H1 (cell line): ENCODE data around the gene EEF1G. TPM values are rescaled to one million over a fixed set of nuclear protein-coding genes. Genes with fewer than 3 reads are reported as not detected.

ENCODE experiments used
- CTCF ChIA-PET: fragments of 300-600 bp; sonication (Branson Sonifier 250); formaldehyde crosslinking; loops from one replicate; lab custom pipeline; 2021; ENCODE audit not compliant: partially characterized antibody; lab: Charles Lee
- POLR2A ChIA-PET: fragments of 300-600 bp; sonication (Branson Sonifier 250); formaldehyde crosslinking; loops from one replicate; lab custom pipeline; 2021; ENCODE audit warnings: inconsistent platforms; ENCODE audit not compliant: partially characterized antibody; lab: Charles Lee
- DNase-seq, 2 experiments: peaks; one replicate each; pipeline versions ENCODE4 v3.0.0 to v3.0.0-alpha.2; 2010 to 2022; ENCODE audit warnings: low spot score in 2 of 2, low read depth in 1 of 2, mixed read lengths in 1 of 2
- FAIRE-seq: peaks from 2 replicates; lab custom pipeline; 2011; peaks lifted over from hg19 to GRCh38; lab: Jason Lieb, UNC
- H2AFZ ChIP-seq: 2 replicates; pipeline ENCODE4 v1.8.1; 2012; ENCODE audit warnings: low read length, inconsistent platforms
- H2AK5ac ChIP-seq: 2 replicates; pipeline ENCODE4 v1.6.1; 2013; ENCODE audit warnings: low read depth, low read length
- H2BK120ac ChIP-seq: replicated peaks from 2 replicates; pipeline ENCODE3; 2013; ENCODE audit warnings: low read depth, low read length, inconsistent platforms
- H2BK12ac ChIP-seq: 2 replicates; pipeline ENCODE4 v1.6.1; 2013; ENCODE audit warnings: low read depth, low read length
- H2BK15ac ChIP-seq: 2 replicates; pipeline ENCODE4 v1.6.1; 2013; ENCODE audit warnings: low read length
- H2BK20ac ChIP-seq: 2 replicates; pipeline ENCODE4 v1.6.1; 2013; ENCODE audit warnings: low read length
- H2BK5ac ChIP-seq: 2 replicates; pipeline ENCODE4 v1.6.1; 2013; ENCODE audit warnings: low read depth, low read length
- H3K14ac ChIP-seq: 2 replicates; pipeline ENCODE4 v1.6.1; 2013; ENCODE audit warnings: inconsistent platforms; ENCODE audit not compliant: insufficient read length
- H3K18ac ChIP-seq: 2 replicates; pipeline ENCODE4 v1.6.1; 2013; ENCODE audit warnings: low read length; ENCODE audit errors: extremely low read depth
- H3K23ac ChIP-seq: 2 replicates; pipeline ENCODE4 v1.6.1; 2013; ENCODE audit warnings: inconsistent platforms; ENCODE audit not compliant: insufficient read length
- H3K23me2 ChIP-seq: 2 replicates; pipeline ENCODE4 v1.6.1; 2013; ENCODE audit warnings: low read depth, low read length
- H3K27ac ChIP-seq: 2 replicates; pipeline ENCODE4 v1.6.1; 2011; ENCODE audit warnings: low read depth, low read length, inconsistent platforms
- H3K27me3 ChIP-seq, 4 experiments: replicated peaks in 1 of 4; 1 replicate in 1 of 4; 2 replicates in 3 of 4; pipeline versions ENCODE4 v1.6.1 to v1.8.1; 2011 to 2013; ENCODE audit warnings: low read length in 3 of 4, mild to moderate bottlenecking in 3 of 4, inconsistent platforms in 2 of 4, mixed read lengths in 2 of 4, moderate library complexity in 1 of 4; ENCODE audit not compliant: control insufficient read depth in 3 of 4, insufficient read depth in 3 of 4; ENCODE audit errors: extremely low read depth in 1 of 4
- H3K36me3 ChIP-seq, 4 experiments: 2 replicates each; pipeline versions ENCODE4 v1.6.1 to v1.8.1; 2011 to 2013; ENCODE audit warnings: mild to moderate bottlenecking in 4 of 4, low read length in 3 of 4, moderate library complexity in 2 of 4, control low read depth in 1 of 4, inconsistent platforms in 1 of 4; ENCODE audit not compliant: insufficient read depth in 4 of 4, control insufficient read depth in 2 of 4
- H3K4ac ChIP-seq: replicated peaks from 2 replicates; pipeline ENCODE3; 2013; ENCODE audit warnings: low read length, low read depth, mixed read lengths, inconsistent platforms; ENCODE audit not compliant: insufficient read length
- H3K4me1 ChIP-seq, 4 experiments: replicated peaks in 1 of 4; 1 replicate in 1 of 4; 2 replicates in 3 of 4; pipeline versions ENCODE4 v1.6.1 to v1.8.1; 2011 to 2013; ENCODE audit warnings: low read length in 3 of 4, inconsistent platforms in 2 of 4, mixed read lengths in 1 of 4; ENCODE audit not compliant: insufficient read depth in 4 of 4, control insufficient read depth in 3 of 4
- H3K4me2 ChIP-seq, 2 experiments: 2 replicates each; pipeline versions ENCODE4 v1.6.1 to v1.8.1; 2011 to 2013; ENCODE audit warnings: low read depth in 2 of 2, low read length in 2 of 2, control low read depth in 1 of 2, inconsistent platforms in 1 of 2, mild to moderate bottlenecking in 1 of 2; ENCODE audit not compliant: insufficient read depth in 1 of 2
- H3K4me3 ChIP-seq, 4 experiments: fragments of 200-600, 300-600 bp in 1 of 4; sonication (generic), shearing (Covaris generic), sonication (Bioruptor Twin) in 1 of 4; 2 replicates each; pipeline versions ENCODE4 v1.5.1 to v1.8.1; 2011 to 2016; ENCODE audit warnings: low read length in 4 of 4, low read depth in 3 of 4, control low read depth in 2 of 4, inconsistent platforms in 2 of 4, mild to moderate bottlenecking in 2 of 4, mixed read lengths in 1 of 4, moderate library complexity in 1 of 4; ENCODE audit not compliant: insufficient read depth in 2 of 4; ENCODE audit errors: extremely low read depth in 1 of 4
- H3K56ac ChIP-seq: replicated peaks from 2 replicates; pipeline ENCODE3; 2013; ENCODE audit warnings: low read depth, mild to moderate bottlenecking, mixed read lengths, low read length, inconsistent platforms; ENCODE audit not compliant: insufficient read length
- H3K79me1 ChIP-seq: 2 replicates; pipeline ENCODE4 v1.6.1; 2013; ENCODE audit warnings: low read depth, low read length, control low read depth
- H3K79me2 ChIP-seq, 2 experiments: 2 replicates each; pipeline versions ENCODE4 v1.6.1 to v1.8.1; 2012 to 2013; ENCODE audit warnings: low read length in 2 of 2, mild to moderate bottlenecking in 2 of 2, inconsistent platforms in 1 of 2; ENCODE audit not compliant: insufficient read depth in 2 of 2, control insufficient read depth in 1 of 2
- H3K9ac ChIP-seq, 4 experiments: replicated peaks in 1 of 4; 1 replicate in 1 of 4; 2 replicates in 3 of 4; pipeline versions ENCODE4 v1.6.1 to v1.8.1; 2011 to 2013; ENCODE audit warnings: low read depth in 3 of 4, low read length in 3 of 4, control low read depth in 2 of 4, mild to moderate bottlenecking in 2 of 4, moderate library complexity in 2 of 4, inconsistent platforms in 1 of 4; ENCODE audit errors: extremely low read depth in 1 of 4
- H3K9me3 ChIP-seq, 2 experiments: 2 replicates each; pipeline versions ENCODE4 v1.6.1 to v1.8.1; 2012 to 2013; ENCODE audit warnings: mild to moderate bottlenecking in 2 of 2, moderate library complexity in 2 of 2, control low read depth in 1 of 2, inconsistent platforms in 1 of 2, low read depth in 1 of 2, low read length in 1 of 2, mixed read lengths in 1 of 2; ENCODE audit not compliant: insufficient read depth in 2 of 2
- H4K20me1 ChIP-seq, 2 experiments: replicated peaks in 1 of 2; 2 replicates each; pipeline versions ENCODE3 to v1.8.1; 2011 to 2013; ENCODE audit warnings: inconsistent platforms in 2 of 2, low read length in 2 of 2, mild to moderate bottlenecking in 1 of 2; ENCODE audit not compliant: insufficient read depth in 2 of 2, control insufficient read depth in 1 of 2
- H4K5ac ChIP-seq: 2 replicates; pipeline ENCODE4 v1.6.1; 2013; ENCODE audit warnings: low read length, low read depth, mixed read lengths, inconsistent platforms; ENCODE audit not compliant: insufficient read length
- H4K8ac ChIP-seq: 2 replicates; pipeline ENCODE4 v1.8.0; 2013; ENCODE audit warnings: mild to moderate bottlenecking, moderate library complexity, low read length, inconsistent platforms; ENCODE audit not compliant: insufficient read depth; ENCODE audit errors: extremely low read depth
- H4K91ac ChIP-seq: replicated peaks from 2 replicates; pipeline ENCODE3; 2013; ENCODE audit warnings: low read length, mixed read lengths, inconsistent platforms; ENCODE audit not compliant: insufficient read length
- ASH2L ChIP-seq: fragments of 200-600, 300-600 bp; sonication (generic); IDR thresholded peaks from one replicate; pipeline ENCODE4 v1.7.1; 2017; ENCODE audit warnings: low read length
- ATF3 ChIP-seq: IDR thresholded peaks from 2 replicates; pipeline ENCODE4 v1.6.1; 2011; ENCODE audit warnings: low read depth, mild to moderate bottlenecking, low read length; ENCODE audit not compliant: insufficient read depth
- EGR1 ChIP-seq: IDR thresholded peaks from 2 replicates; pipeline ENCODE4 v1.6.1; 2011; ENCODE audit warnings: low read depth, low read length, borderline replicate concordance
- HDAC2 ChIP-seq, 2 experiments: fragments of 300-600 bp in 1 of 2; sonication (generic) in 1 of 2; IDR thresholded peaks; 2 replicates each; pipeline ENCODE4 v1.6.1; 2011 to 2012; ENCODE audit warnings: low read depth in 2 of 2, low read length in 2 of 2, mild to moderate bottlenecking in 2 of 2, moderate library complexity in 2 of 2, borderline replicate concordance in 1 of 2, inconsistent platforms in 1 of 2
- KDM4A ChIP-seq: IDR thresholded peaks from one replicate; pipeline ENCODE4 v1.7.1; 2012; ENCODE audit warnings: low read depth, mild to moderate bottlenecking, moderate library complexity, low read length, inconsistent platforms; ENCODE audit not compliant: severe bottlenecking
- MAFK ChIP-seq: IDR thresholded peaks from 2 replicates; pipeline ENCODE4 v1.6.1; 2012; ENCODE audit warnings: low read depth, mild to moderate bottlenecking, improper control_type of control experiment, low read length
- POLR2A ChIP-seq, 2 experiments: IDR thresholded peaks; 1 replicate in 1 of 2; 2 replicates in 1 of 2; pipeline ENCODE4 v1.6.1; 2011; ENCODE audit warnings: low read depth in 2 of 2, low read length in 2 of 2, mild to moderate bottlenecking in 2 of 2; ENCODE audit errors: control extremely low read depth in 1 of 2
- RXRA ChIP-seq: IDR thresholded peaks from 2 replicates; pipeline ENCODE4 v1.6.1; 2011; ENCODE audit warnings: low read depth, mild to moderate bottlenecking, low read length, moderate library complexity; ENCODE audit not compliant: insufficient read depth
- TAF7 ChIP-seq: optimal IDR thresholded peaks from 2 replicates; pipeline ENCODE3; 2011; ENCODE audit warnings: low read depth, mild to moderate bottlenecking, inconsistent platforms, low read length, moderate library complexity, borderline replicate concordance
- WGBS, 2 experiments: shearing (Covaris generic) in 1 of 2; methylation state at CpG; one replicate each; pipeline versions ENCODE4 v1.1.6 to v1.1.7; 2013 to 2015; ENCODE audit warnings: low lambda C conversion rate in 2 of 2, mixed read lengths in 2 of 2, inconsistent platforms in 1 of 2, low coverage in 1 of 2, missing lambda C conversion rate in 1 of 2; ENCODE audit not compliant: insufficient replicate concordance in 2 of 2, insufficient coverage in 1 of 2, insufficient read length in 1 of 2; ENCODE audit errors: extremely low coverage in 1 of 2, missing lambda C conversion rate in 1 of 2; 5-methylcytosine and 5-hydroxymethylcytosine counted together
- polyA plus RNA-seq, 7 experiments: library from polyadenylated mRNA; depleted of rRNA in 3 of 7; stranded (reverse) in 5 of 7; unstranded in 2 of 7; fragments of >200 nt in 5 of 7; fragments of 200-250 nt in 2 of 7; gene quantifications; 1 replicate in 5 of 7; 2 replicates in 1 of 7; 4 replicates in 1 of 7; pipeline versions ENCODE4 v1.2.1 to v1.2.3, GENCODE V29; 2011 to 2013; ENCODE audit warnings: missing spikeins in 2 of 7, mixed read lengths in 2 of 7
- total RNA-seq: library from RNA; stranded (reverse); fragmentation: NEBNext Ultra II Directional; extraction: Animal tissue kit (Norgen Biotek cat#: 25700); gene quantifications from 2 replicates; pipeline ENCODE4 v1.2.1, GENCODE V29; 2021

Gene EEF1G
- total and polyA plus RNA-seq, 2 of the 8 experiments (the other 6 are each of a cell fraction or from before 2014, with no cell fraction given): 1,627 to 1,996 TPM

GRCh38 chr11:62612366-62613290 lies 38.9 kb upstream of the EEF1G start, which contains the start of the genes EML3 and ROM1:
Gene EML3 (minus strand): TSS chr11:62612775. CDS start chr11:62612457, 318 bp downstream.
Gene ROM1 (plus strand): TSS chr11:62613257. CDS start chr11:62613282, 25 bp downstream.
- H2BK120ac ChIP-seq: no peak within 1 kb of the TSS
- TF ChIP-seq ASH2L (no peak), ATF3 (peak; percentile 65), TAF7 (peak; percentile 35), EGR1 (peak; percentile 80; the same call in 1 of the 2 replicates), MAFK (peak; percentile 39; the same call in 1 of the 2 replicates), KDM4A (peak; percentile 37), RXRA (0 out of 2 replicates have a peak, but pooled peaks have one; percentile 40), POLR2A (IDR thresholded peaks at IDR 0.05; ENCODE audit: control extremely low read depth in 1 of 2, low read depth in 2 of 2, low read length in 2 of 2) (no peak; a peak in 1 of 3 replicates), HDAC2 (IDR thresholded peaks at IDR 0.05; ENCODE audit: borderline replicate concordance in 1 of 2, low read depth in 2 of 2, low read length in 2 of 2) (no peak)

More at GRCh38 chr11:62612366-62613290, 38.9 kb upstream of the EEF1G start, which contains the start of the genes EML3 and ROM1:
- DNase-seq (peak; percentile 85 to 94), FAIRE-seq (no peak)
- H3K4me3 ChIP-seq: peak within 1 kb of the TSS; percentile 48 to 73 (median 58)
- H3K79me2 ChIP-seq: no peaks in the 10 kb centered on the region
- H4K91ac ChIP-seq: peak within 1 kb of the TSS; percentile 71
- no peak within 1 kb of the TSS for H3K14ac ChIP-seq
- H3K18ac ChIP-seq: peak within 1 kb of the TSS; percentile 83
- ChIA-PET CTCF (interaction anchor here (0.7 to 10.2 kb wide), 22 partner anchors 8 to 188 kb away, joined by 3 to 97 read pairs (median 4); partner anchors contain the start of genes B3GAT3, C11orf98, CSKMT and EEF1G), POLR2A (interaction anchor here (0.9 to 15.8 kb wide), 16 partner anchors 8 to 243 kb away, joined by 3 to 235 read pairs (median 6); partner anchors contain the start of genes B3GAT3, BSCL2, C11orf98 and CSKMT)
- no peak within 1 kb of the TSS for H3K23ac ChIP-seq
- no peaks in the 10 kb centered on the region for H4K20me1 ChIP-seq
- peak within 1 kb of the TSS; percentile 89 to 91 for H3K4me2 ChIP-seq
- H2BK12ac ChIP-seq: 0 out of 2 replicates have a peak within 1 kb of the TSS, but pooled peaks have one; percentile 39
- H2AFZ ChIP-seq: peak within 1 kb of the TSS; percentile 86
- H3K79me1 ChIP-seq: no peaks in the 10 kb centered on the region
- 0 out of 2 replicates have a peak within 1 kb of the TSS, but pooled peaks have one; percentile 88 for H2BK15ac ChIP-seq
- peak within 1 kb of the TSS; percentile 71; the same call in 1 of the 2 replicates for H2BK5ac ChIP-seq
- peak within 1 kb of the TSS; percentile 45 for H4K8ac ChIP-seq
- H3K4me1 ChIP-seq: peaks cover 0 to 19% (median 12%) of the 10 kb centered on the region in 4 experiments; a peak in 6 of 7 replicates
- no peak within 1 kb of the TSS for H2AK5ac ChIP-seq
- H3K23me2 ChIP-seq: peaks cover 9% of the 10 kb centered on the region; the same call in 1 of the 2 replicates
- no peaks in the 10 kb centered on the region; a peak in 2 of 8 replicates for H3K36me3 ChIP-seq
- no peak within 1 kb of the TSS for H3K27ac ChIP-seq
- H3K9me3 ChIP-seq: no peaks in the 10 kb centered on the region
- WGBS, 2 experiments: 13% methylated on average over 18 of the region's 91 CpGs; no CpG with 5 or more reads in 1 of the 2 experiments
- H3K56ac ChIP-seq: peak within 1 kb of the TSS; percentile 17
- no peak within 1 kb of the TSS for H3K4ac ChIP-seq
- no peak within 1 kb of the TSS for H2BK20ac ChIP-seq
- H3K27me3 ChIP-seq: peaks cover 0 to 3% (median 2%) of the 10 kb centered on the region in 4 experiments; a peak in 1 of 7 replicates
- H3K9ac ChIP-seq: no peak within 1 kb of the TSS; a peak in 1 of 7 replicates
- peak within 1 kb of the TSS; percentile 15 for H4K5ac ChIP-seq
